MCF 10A (cell line): ENCODE data around the gene BDP1. TPM values are rescaled to one million over a fixed set of nuclear protein-coding genes. Genes with fewer than 3 reads are reported as not detected.

Experiments used
- BruUV-seq: library from RNA; stranded (reverse); fragments of 400-500 nt; replicated peaks from 2 replicates; lab custom pipeline; 2021; lab: Mats Ljungman, UMichigan
- CTCF ChIA-PET: fragments of 300-600 bp; sonication (Branson Sonifier 250); formaldehyde crosslinking; extraction: SDS; loops from one replicate; lab custom pipeline; 2021; ENCODE audit warnings: antibody characterized with exemption, inconsistent platforms; lab: Yijun Ruan, JAX
- POLR2A ChIA-PET: fragments of 300-600, 350-650 bp; sonication (Branson Sonifier 250); formaldehyde crosslinking; extraction: SDS; loops from one replicate; lab custom pipeline; 2020; ENCODE audit warnings: antibody characterized with exemption, inconsistent platforms; lab: Yijun Ruan, JAX
- DNase-seq: peaks from one replicate; pipeline ENCODE4 v3.0.0-alpha.2; 2018; ENCODE audit not compliant: unreplicated experiment
- H3K27ac Mint-ChIP-seq: one replicate; pipeline ENCODE4 v1.8.0; 2022; ENCODE audit warnings: mild to moderate bottlenecking, low read depth, mixed read lengths; ENCODE audit not compliant: unreplicated experiment
- H3K27me3 Mint-ChIP-seq: one replicate; pipeline ENCODE4 v1.8.0; 2022; ENCODE audit warnings: mixed read lengths; ENCODE audit not compliant: insufficient read depth, unreplicated experiment
- H3K36me3 Mint-ChIP-seq: one replicate; pipeline ENCODE4 v1.8.0; 2022; ENCODE audit warnings: mild to moderate bottlenecking, moderate library complexity, mixed read lengths; ENCODE audit not compliant: insufficient read depth, unreplicated experiment
- H3K4me1 Mint-ChIP-seq: one replicate; pipeline ENCODE4 v1.8.0; 2022; ENCODE audit warnings: mixed read lengths; ENCODE audit not compliant: insufficient read depth, unreplicated experiment
- H3K4me3 Mint-ChIP-seq: one replicate; pipeline ENCODE4 v1.8.0; 2022; ENCODE audit warnings: mild to moderate bottlenecking, moderate library complexity, mixed read lengths; ENCODE audit not compliant: unreplicated experiment
- H3K9me3 Mint-ChIP-seq: one replicate; pipeline ENCODE4 v1.8.0; 2022; ENCODE audit warnings: mixed read lengths; ENCODE audit not compliant: unreplicated experiment
- CTCF ChIP-seq: fragments of 200-600 bp; IDR thresholded peaks from one replicate; pipeline ENCODE4 v1.8.0; 2022; ENCODE audit warnings: antibody characterized with exemption, mild to moderate bottlenecking; ENCODE audit not compliant: unreplicated experiment
- intact Hi-C: fragments of 100-400 bp; cut with micrococcal nuclease; formaldehyde crosslinking; loops from 2 replicates; pipeline ENCODE4 v1.14.1; 2022
- total RNA-seq: library from RNA; stranded (reverse); gene quantifications from 2 replicates; pipeline ENCODE4 v1.2.3, GENCODE V29; 2022

The BDP1 gene
- total RNA-seq, 1 experiment from 2014 or later: 31.3 TPM

- no peaks in the 10 kb centered on the region for H3K9me3 Mint-ChIP-seq
- intact Hi-C loops: loop anchor here (1.0 kb wide), 1 partner anchor 282 kb away; no protein-coding TSS in a partner anchor
- DNase-seq: peak; percentile 39
- peaks cover 82% of the 10 kb centered on the region for H3K36me3 Mint-ChIP-seq
- no peak overlapping the region for H3K4me3 Mint-ChIP-seq
- ChIA-PET POLR2A (interaction anchor here (1.2 kb wide), 1 partner anchor 20 kb away, joined by 3 read pairs; no protein-coding TSS in a partner anchor), CTCF (interaction anchor here (0.6 to 3.5 kb wide), 18 partner anchors 11 to 733 kb away, joined by 3 to 23 read pairs (median 3); no protein-coding TSS in a partner anchor)
- no peak overlapping the region for H3K27ac Mint-ChIP-seq
- TF ChIP-seq CTCF: peak; percentile 59
- H3K4me1 Mint-ChIP-seq: no peaks in the 10 kb centered on the region
- no peaks in the 10 kb centered on the region for H3K27me3 Mint-ChIP-seq
- BruUV-seq: no TSS peak
These were observed 20.4 kb downstream of the BDP1 start for GRCh38 chr5:71475788-71476384.

- Mint-ChIP-seq H3K4me1 (peaks cover 28% of the 10 kb centered on the region), H3K36me3 (peaks cover 61% of the 10 kb centered on the region), H3K9me3 (no peaks in the 10 kb centered on the region), H3K27me3 (no peaks in the 10 kb centered on the region), H3K27ac (no peak overlapping the region), H3K4me3 (no peak overlapping the region)
- no TSS peak for BruUV-seq
- no peak for TF ChIP-seq CTCF
- intact Hi-C loops: no loop called here
- ChIA-PET POLR2A (interaction anchor here (0.7 kb wide), 1 partner anchor 853 kb away, joined by 3 read pairs; no protein-coding TSS in a partner anchor), CTCF (no interaction called here)
- DNase-seq: peak; percentile 18
These were observed 26.0 kb downstream of the BDP1 start for GRCh38 chr5:71481441-71481840.

- peak overlapping the region; percentile 71 for H3K27ac Mint-ChIP-seq
- H3K4me1 Mint-ChIP-seq: peaks cover 28% of the 10 kb centered on the region
- intact Hi-C loops: no loop called here
- no peak overlapping the region for H3K4me3 Mint-ChIP-seq
- ChIA-PET CTCF (no interaction called here), POLR2A (no interaction called here)
- H3K9me3 Mint-ChIP-seq: no peaks in the 10 kb centered on the region
- no TSS peak for BruUV-seq
- H3K36me3 Mint-ChIP-seq: peaks cover 61% of the 10 kb centered on the region
- no peaks in the 10 kb centered on the region for H3K27me3 Mint-ChIP-seq
- no peak for TF ChIP-seq CTCF
- peak; percentile 95 for DNase-seq
These were observed 26.7 kb downstream of the BDP1 start for GRCh38 chr5:71482132-71482531.

GRCh38 chr5:71483355-71483754, 27.9 kb downstream of the BDP1 start:
- H3K36me3 Mint-ChIP-seq: peaks cover 61% of the 10 kb centered on the region
- peak; percentile 55 for DNase-seq
- CTCF ChIA-PET: interaction anchor here (0.7 kb wide), 1 partner anchor 105 kb away, joined by 3 read pairs; no protein-coding TSS in a partner anchor
- no peaks in the 10 kb centered on the region for H3K27me3 Mint-ChIP-seq
- POLR2A ChIA-PET: interaction anchor here (0.7 to 0.9 kb wide), 2 partner anchors 10 to 28 kb away, joined by 3 to 4 read pairs; partner anchors contain the start of gene BDP1
- peaks cover 28% of the 10 kb centered on the region for H3K4me1 Mint-ChIP-seq
- no TSS peak for BruUV-seq
- no peak overlapping the region for H3K4me3 Mint-ChIP-seq
- TF ChIP-seq CTCF: no peak
- intact Hi-C loops: no loop called here
- no peaks in the 10 kb centered on the region for H3K9me3 Mint-ChIP-seq
- H3K27ac Mint-ChIP-seq: peak overlapping the region; percentile 71
